Gastroesophageal sphincter (tissue), 3 donors: Measurements from ENCODE around the gene LRFN2.

Source experiments
- POLR2AphosphoS5 ChIP-seq: sonication (generic); formaldehyde crosslinking; IDR thresholded peaks from one replicate; pipeline ENCODE4 v1.6.1; 2017; ENCODE audit warnings: antibody characterized with exemption
- TF ChIP-seq, protein P1 (sequence below), 4 experiments: fragments of 200-600 bp in 2 of 4; fragments of 450-650 bp in 2 of 4; sonication (generic) in 1 of 4; IDR thresholded peaks; one replicate each; pipeline ENCODE4 v1.5.1; 2017 to 2019; ENCODE audit warnings: antibody characterized with exemption in 4 of 4, mild to moderate bottlenecking in 2 of 4, moderate library complexity in 2 of 4

DNA sequence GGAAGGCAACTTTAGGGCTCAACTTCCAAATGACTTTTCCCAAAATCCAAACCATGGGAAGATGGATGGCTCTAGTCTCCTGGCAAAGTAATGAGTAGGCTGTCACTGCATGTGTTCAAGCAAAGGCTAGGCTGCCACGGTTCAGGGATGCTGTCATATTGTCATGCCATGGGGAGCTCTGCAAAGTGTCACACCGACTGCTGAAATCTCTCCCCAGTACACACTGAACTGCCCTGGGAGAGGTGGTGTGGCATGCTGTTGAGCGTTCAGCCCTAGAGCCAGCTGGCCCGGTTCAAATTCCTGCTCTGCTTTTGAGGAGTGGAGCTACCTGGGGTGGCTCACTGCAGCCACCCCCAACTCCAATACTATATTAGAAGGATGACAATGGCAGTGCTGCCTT is 115.9 kb downstream of the LRFN2 start:
- TF ChIP-seq, protein P1, sequence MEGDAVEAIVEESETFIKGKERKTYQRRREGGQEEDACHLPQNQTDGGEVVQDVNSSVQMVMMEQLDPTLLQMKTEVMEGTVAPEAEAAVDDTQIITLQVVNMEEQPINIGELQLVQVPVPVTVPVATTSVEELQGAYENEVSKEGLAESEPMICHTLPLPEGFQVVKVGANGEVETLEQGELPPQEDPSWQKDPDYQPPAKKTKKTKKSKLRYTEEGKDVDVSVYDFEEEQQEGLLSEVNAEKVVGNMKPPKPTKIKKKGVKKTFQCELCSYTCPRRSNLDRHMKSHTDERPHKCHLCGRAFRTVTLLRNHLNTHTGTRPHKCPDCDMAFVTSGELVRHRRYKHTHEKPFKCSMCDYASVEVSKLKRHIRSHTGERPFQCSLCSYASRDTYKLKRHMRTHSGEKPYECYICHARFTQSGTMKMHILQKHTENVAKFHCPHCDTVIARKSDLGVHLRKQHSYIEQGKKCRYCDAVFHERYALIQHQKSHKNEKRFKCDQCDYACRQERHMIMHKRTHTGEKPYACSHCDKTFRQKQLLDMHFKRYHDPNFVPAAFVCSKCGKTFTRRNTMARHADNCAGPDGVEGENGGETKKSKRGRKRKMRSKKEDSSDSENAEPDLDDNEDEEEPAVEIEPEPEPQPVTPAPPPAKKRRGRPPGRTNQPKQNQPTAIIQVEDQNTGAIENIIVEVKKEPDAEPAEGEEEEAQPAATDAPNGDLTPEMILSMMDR (IDR thresholded peaks at IDR 0.05), result no peak
- no peak for TF ChIP-seq POLR2AphosphoS5
